HL-60/S4 treated with phorbol 12-myristate 13-acetate at 8.2 ng/mL for 4 days and 3 days (cell line): ENCODE data around the gene RBM47.

Source experiments
- in situ Hi-C: fragments of 300-500 bp; cut with MboI; formaldehyde crosslinking; loops from 2 replicates; pipeline ENCODE4 v1.15.0; 2022; ENCODE audit warnings: low sequenced_read_pairs

Gene RBM47

DNA sequence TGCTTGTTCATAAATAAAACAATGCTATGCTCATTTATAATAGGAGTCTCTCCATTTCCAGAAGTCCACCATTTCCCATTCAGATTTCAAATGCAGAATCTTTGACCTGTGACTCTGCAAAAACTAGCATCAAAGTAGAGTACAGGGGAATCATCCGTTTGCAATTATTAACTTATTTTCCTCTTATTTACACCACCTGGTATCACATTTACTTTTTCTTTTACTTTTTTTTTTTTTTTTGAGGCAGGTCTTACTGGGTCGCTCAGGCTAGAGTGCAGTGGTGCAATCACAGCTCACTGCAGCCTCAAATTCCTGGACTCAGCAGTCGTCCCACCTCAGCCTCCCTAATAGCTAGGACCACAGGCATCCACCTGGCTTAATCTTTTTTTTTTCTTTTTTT lies 37.6 kb downstream of the RBM47 start:
- in situ Hi-C loops = no loop called here

DNA sequence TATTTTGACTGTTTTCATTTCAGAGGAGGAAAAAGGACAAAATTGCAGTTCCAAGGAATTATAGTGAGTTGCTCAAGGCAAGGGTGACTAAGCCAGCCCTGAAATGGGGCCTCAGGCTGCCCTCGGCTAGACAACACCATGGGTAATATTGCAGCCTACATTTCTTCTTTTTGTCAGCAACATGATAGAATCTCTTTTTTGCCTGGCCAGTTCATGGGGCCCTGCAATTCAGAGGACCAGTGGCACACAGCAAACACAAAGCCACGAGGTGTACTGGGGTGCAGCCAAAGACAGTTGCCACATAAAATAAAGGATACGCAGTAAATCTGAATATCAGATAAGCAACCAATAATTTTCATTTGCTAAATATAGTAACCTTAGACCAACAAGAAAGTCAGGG lies 41.8 kb downstream of the RBM47 start:
- in situ Hi-C loops = no loop called here

DNA sequence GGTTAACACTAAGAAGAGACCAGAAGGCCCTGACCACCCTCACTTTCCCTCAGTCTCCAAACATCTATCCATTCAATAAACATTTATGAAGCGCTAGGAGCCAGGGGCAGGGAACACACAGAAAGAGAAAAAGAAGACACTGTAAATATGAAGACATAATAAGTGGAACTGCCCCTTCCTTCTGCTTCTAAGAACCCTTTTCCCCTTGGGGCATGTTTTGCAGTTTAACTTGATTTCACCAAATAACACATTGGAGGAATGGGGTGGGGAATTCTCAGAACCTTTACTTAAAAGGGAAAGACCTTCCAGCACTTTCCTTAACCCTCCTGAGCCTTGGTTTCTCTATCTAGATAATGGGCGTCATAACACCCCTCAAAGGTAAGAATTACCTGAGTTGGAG lies 42.3 kb downstream of the RBM47 start:
- in situ Hi-C loops = no loop called here

DNA sequence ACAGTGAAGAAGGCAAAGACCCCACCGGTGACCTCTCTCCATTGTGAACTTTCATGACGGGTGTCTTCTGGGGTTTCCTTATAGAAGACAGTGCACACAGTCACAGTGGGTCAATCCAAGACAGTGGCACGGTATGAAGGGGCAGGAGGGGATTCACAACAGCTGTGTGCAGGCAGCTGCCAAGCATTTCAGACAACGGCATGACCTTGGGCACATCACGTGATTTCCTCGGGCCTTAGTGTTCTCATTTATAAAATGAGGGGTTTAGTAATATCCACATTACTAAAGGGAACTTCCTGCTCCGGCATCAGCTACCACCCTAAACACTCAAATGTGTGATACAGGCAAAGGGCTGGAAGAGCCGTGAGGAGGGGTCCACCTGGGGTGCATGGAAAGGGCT lies 42.9 kb downstream of the RBM47 start:
- in situ Hi-C loops = no loop called here

DNA sequence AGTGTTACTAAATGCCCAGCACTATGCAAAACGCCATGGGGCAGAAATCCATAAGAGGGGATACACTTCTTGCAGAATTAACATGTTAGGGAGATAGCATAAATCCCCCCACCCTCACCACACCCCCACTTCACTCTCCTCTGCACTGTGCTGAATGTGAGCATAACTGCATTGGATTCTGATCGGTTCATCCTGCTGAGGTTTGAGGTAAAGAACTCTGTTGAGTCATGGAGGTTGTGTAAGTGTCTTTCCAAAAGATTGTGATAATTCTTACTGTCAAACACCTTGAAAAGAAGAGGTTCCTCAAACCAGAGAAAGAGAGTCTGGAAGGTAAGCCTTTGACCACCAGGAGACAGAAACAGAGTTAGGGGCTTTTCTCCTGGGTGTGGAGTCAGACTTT lies 43.6 kb downstream of the RBM47 start:
- in situ Hi-C loops = no loop called here

DNA sequence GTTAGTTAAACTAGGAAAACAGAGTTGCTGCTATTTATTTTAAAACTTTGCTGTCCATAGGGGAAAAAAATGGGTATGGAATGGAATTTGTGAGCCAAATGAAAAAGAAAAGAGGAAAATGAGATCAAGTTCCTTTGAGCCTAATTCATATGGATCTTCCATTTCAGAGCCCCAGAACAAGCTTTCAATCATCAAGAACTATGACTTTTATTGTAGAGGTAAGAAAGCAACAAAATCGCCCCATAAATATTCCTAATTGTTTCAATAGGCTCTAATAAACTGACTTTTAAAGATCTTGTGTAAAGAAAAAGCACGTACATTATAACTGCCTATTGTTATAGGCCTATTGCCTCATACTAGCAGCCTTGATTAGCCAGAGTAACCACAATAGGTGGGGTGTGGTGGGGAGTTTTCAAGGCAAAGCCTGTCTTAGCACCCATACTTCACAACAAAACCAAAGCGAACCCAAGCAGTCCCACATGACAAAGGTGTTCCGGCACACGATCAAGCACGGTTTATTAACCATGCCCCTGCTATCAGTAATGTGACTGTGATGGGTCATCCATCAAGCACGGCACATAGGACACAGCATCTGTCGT lies 44.4 kb downstream of the RBM47 start:
- in situ Hi-C loops = no loop called here

DNA sequence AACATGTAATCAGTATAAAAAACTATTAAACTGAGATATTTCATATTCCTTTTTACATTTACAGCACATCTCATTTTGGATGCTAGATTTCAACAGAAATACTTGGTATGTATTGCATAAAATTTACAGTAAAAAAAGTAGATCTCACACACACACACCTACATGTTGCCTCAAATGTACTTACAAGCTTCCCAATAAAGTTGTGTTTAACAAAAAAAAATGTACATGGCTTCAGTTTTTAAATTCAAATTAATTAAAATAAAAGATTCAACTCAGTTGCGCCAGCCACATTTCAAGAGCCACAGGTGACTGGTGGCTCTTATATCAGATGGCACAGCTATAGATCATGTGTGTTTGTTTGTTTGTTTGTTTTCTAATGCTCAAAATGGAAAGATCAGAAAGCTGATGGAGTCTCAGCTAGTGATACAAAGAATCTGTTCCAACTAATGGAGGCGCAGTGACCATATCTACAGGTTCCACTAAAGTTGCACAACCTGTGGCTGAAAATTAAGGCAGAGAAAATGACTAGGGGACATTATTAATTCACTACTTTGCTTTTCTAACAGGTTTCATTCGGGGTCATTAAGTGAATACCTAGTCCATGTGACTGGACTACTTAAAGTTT lies 45.0 kb downstream of the RBM47 start:
- in situ Hi-C loops = no loop called here

DNA sequence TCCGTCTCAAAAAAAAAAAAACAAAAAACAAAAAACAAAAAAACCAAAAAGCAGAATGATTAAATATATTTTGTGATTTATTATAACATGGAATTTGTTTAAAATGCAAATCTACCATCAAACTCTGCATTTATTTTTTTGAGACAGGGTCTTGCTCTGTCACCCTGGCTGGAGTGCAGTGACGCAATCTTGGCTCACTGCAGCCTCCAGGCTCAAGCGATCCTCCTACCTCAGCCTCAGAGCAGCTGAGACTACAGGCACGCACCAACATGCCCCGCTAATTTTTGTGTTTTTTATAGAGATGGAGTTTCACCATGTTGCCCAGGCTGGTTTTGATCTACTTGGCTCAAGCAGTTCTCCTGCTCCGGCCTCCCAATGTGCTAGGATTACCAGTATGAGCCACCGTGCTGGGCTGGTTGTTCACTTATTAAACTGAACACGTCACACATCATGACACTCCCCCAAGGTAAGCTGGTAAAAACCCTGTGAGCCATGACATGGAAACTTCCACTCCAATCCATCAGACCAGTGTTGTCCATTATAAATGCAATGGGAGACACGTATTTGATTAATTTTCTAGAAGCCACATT lies 45.7 kb downstream of the RBM47 start:
- in situ Hi-C loops = no loop called here

DNA sequence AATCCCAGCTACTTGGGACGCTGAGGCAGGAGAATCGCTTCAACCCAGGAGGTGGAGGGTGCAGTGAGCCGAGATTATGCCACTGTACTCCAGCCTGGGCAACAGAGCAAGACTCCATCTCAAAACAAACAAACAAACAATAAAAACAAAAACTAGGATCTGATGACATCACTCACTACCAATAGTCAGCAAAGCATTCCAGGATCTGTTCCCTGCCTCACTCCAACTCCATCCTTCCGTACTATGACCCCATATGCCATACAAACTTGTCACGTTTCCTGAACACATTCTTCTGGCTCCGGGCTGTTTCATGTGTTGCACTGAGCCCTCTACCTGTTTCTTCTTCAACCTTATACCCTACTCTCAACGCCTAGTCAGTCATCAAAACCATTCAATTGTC lies 47.3 kb downstream of the RBM47 start:
- in situ Hi-C loops = no loop called here

DNA sequence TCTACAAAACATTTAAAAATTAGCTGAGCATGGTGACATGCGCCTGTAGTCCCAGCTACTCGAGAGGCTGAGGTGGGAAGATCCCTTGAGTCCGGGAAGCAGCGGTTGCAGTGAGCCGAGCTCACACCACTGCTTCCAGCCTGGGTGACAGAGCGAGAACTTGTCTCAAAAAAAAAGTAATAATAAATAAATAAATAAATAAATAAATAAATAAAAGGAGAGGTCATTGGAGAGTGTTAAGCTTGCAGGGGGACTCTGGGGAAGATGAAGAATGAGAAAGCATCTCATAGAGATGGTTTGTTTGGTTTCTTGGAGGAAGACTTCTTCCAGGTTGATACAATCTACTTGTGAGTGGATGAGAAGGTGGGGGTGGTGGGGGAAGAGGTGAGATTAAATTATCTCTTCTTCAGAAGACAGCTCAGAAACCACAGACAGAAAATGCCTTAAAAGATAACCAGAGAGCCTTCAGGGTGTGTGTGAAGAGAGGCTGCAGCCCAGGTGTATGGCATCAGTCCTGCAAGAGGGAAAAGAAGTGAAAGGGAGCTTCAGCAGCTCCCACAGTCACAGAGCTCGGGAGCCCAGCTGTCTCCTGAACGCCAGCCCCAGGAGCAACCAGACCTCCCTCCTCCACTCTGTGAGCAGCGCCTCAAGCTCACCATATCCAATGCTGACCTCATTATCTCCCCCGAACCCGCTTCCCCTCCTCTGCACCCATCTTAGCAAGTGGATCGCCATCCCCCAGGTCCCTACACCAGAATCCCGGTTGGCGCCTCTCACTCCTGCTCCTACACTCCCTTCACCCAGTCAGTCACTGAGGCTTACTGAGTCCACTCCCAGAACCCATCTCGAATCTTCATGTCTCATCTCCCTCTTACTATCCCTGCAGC lies 48.2 kb downstream of the RBM47 start:
- in situ Hi-C loops = no loop called here

DNA sequence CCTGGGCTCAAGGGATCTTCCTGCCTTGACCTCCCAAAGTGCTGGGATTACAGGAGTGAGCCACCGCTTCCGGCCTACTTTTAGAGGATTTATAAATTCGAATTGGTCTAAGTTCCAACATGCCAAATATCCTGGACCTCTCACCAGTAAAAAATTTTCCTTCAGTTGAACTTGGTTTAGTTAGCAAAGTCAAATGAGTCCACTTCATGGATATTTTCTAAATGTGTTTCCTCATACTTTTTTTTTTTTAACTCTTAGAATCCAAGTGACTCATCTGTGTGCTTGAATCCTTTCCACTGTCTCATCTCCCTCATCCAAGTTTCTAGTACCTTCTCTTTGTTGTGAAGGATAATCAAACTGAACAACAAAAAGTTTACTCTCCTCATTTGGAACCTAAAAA lies 49.7 kb downstream of the RBM47 start:
- in situ Hi-C loops = loop anchor here (10.0 kb wide), 1 partner anchor 145 kb away; no protein-coding TSS in a partner anchor

DNA sequence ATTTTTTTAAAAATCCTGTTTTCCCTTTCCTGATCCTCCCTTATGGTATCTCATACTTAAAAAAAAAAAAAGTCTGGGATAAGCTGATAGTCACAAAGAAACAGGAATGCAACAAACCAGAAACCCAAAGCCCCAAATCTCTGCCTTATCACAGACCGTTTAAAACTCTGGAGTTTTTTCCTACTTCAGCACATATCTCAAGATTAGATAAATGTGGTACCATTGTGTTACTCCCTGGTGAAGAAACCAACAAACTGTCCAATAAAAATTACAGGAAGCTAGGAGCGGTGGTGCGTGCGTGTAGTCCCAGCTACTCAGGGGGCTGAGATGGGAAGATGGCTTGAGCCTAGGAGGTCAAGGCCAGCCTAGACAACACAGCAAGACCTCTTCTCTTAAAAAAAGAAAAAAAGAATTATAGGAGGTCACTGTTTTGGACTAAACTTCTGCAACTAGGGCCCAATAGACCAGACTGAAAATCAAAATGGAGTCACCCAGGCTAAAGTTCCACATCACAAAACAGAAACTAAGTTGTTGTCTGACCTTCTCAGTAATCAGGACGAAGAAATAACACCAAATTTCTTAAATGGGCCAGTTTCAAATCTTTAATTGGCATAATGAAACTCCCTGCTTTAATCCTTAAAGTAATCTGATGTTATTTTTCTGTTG lies 51.9 kb downstream of the RBM47 start:
- in situ Hi-C loops = loop anchor here (10.0 kb wide), 1 partner anchor 147 kb away; no protein-coding TSS in a partner anchor

DNA sequence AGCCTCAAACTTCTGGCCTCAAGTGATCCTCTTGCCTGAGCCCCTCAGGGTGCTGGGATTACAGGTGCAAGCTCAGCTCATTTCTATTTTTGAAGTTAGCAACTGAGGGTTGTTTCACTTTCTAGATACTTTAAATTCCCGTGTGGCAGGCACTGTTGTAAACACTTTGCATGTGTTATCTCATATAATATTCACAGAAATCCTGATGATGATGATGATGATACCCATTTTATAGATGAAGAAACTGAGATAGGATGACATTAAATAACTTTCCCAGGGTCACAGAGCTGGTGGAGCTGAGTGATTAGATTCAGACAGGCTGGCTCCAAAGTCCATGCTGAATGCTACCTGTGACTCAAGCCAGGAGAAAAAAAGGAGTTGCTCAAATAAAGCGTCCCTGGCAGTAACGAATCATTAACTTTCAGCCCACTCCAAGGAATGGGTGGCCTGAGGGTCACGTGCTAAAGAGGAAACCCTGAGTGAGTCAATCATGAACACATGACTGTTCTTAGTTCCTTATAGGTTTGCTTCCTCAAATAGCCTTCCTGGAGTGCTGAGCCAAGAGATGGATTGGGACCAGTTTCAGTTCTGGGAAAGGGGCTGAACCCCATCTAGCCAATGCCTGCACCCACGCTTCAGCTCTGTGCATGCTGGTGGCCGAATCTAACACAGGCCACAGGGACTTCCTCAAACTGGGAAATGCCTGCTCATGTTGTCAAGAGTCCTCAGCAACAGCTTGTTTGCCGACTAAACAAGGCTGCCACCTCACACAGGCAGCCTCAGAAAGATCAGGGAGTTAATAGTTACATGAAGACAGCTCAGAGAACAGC lies 52.8 kb downstream of the RBM47 start:
- in situ Hi-C loops = loop anchor here (10.0 kb wide), 1 partner anchor 148 kb away; no protein-coding TSS in a partner anchor

DNA sequence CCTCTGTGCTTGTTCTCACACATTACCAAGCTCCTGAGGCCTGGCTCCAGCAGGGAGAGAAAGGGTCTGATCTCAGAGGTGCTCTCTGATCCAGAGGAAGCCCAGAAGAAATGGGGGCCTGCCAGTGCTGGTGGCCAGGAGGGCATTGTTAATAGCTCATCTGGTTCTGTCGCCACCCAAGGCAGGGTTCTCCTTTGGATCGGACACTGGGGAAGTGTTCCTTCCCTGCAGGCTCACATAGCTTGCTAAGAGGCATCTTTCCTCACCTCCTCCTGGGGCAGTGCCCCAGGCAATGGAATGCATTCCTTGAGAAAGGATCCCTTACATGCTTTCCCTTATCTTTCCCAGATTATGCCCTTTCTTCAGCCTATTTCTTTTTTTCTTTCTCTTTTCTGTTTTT lies 53.8 kb downstream of the RBM47 start:
- in situ Hi-C loops = loop anchor here (10.0 kb wide), 1 partner anchor 149 kb away; no protein-coding TSS in a partner anchor

DNA sequence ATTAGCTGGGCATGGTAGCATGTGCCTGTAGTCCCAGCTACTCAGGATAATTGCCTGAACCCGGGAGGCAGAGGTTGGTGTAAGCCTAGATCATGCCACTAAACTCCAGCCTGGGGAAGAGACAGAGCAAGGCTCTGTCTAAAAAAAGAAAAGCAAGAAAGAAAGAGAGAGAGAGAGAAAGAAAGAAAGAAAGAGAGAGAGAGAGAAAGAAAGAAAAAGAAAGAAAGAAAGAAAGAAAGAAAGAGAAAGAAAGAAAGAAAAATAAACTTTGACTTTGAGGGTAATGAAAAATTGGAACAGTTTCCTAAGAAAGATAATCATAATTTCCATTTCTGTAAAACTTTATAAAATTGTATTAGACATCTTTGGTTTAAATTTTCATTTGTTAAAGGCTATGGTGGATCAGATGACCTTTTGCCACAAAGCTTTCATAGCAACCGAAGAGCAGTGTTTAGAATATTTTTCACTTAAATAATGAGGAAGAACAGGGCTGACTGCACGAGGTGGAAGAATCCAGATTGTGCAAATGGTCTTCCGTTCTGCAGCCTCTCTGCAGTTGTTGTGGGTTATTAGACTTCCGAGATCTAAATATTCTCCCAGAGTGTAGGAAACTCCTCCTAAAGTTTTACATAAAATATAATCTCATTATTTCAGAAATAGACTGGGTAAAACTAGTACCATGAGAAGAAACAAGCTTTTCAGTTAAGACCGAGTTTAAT lies 55.9 kb downstream of the RBM47 start:
- in situ Hi-C loops = loop anchor here (10.0 kb wide), 1 partner anchor 151 kb away; no protein-coding TSS in a partner anchor

DNA sequence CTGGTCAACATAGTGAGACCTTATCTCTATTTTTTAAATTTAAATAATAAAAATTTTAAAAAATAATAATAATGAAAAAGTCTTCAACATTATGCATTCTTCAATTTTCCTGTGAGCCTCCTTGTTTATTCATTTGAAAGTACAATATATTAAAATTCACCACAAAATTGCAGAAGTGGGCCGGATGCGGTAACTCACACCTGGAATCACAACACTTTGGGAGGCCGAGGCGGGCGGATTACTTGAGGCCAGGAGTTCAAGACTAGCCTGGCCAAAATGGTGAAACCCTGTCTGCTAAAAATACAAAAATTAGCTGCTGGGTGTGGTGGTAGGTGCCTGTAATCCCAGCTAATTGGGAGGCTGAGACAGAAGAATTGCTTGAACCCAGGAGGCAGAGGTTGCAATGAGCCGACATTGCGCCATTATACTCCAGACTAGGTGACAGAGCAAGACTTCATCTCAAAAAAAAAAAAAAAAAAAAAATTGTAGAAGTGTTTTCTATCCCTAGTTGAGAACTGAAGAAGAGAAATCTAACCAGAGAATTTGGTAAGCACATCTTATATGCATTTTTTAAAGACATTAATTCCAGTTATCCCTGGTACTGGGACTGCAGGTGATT lies 56.9 kb downstream of the RBM47 start:
- in situ Hi-C loops = loop anchor here (10.0 kb wide), 1 partner anchor 152 kb away; no protein-coding TSS in a partner anchor

DNA sequence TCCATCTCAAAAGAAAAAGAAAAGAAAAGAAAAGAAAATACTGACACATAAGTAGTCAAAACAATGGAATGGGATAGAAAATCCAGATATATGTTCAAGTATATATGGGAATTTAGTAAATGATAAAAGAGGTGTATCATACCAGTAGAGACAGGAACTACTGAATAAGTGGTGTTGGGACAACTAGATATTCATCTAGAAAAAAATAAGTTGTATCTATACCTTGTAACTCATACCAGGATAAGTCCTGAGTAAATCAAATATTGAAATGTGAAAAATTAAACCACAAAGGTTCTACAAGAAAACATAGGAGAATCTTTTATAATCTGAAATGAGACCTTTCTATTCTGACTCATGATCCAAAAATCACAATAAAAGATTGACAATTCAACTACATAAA lies 58.5 kb downstream of the RBM47 start:
- in situ Hi-C loops = loop anchor here (10.0 kb wide), 1 partner anchor 154 kb away; no protein-coding TSS in a partner anchor

DNA sequence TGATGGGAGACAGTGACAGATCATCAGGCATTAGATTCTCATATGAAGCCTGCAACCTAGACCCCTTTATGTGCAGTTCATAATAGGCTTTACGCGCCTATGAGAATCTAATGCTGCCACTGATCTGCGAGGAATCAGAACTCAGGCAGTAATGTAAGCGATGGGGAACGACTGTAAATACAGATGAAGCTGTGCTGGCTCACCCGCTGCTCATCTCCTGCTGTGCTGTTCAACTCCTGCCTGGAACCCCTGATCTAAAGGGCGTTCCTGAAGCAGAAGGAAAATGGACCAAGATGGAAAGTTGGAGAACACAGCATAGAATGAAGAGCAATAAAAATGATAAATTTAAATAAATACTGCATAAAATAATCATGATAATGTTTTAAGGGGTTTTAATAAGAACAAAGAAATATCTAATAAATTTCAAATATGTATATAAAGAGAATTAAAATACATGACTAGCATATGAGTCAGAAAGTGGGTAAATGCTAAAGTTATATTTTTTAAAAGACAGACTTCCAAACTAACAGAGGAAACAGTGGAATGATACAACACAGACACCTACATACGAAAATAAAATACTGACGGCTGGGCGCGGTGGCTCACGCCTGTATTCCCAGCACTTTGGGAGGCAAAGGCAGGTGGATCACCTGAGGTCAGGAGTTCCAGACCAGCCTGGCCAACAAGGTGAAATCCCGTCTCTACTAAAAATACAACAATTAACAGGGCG lies 59.2 kb downstream of the RBM47 start:
- in situ Hi-C loops = loop anchor here (10.0 kb wide), 1 partner anchor 154 kb away; no protein-coding TSS in a partner anchor
